Activated CD4-positive, alpha-beta T cell treated with anti-CD3 and anti-CD28 coated beads for 24 hours (primary cell): Measurements from ENCODE around the gene TRUB2.
"Not testable (repeated sequence)": the region's sequence is repeated elsewhere in the genome, so short reads cannot be mapped to it uniquely, and the experiment has no call there.

Experiments used
- DNase-seq, 2 donors: peaks; one replicate each; pipeline ENCODE4 v3.0.0-alpha.2; 2020; ENCODE audit warnings: low read depth in 2 of 2

Gene TRUB2

GRCh38 chr9:128340691-128341434 lies 18.6 kb upstream of the TRUB2 start:
- no peak for DNase-seq

- DNase-seq, result peak; percentile 64 to 65
These were observed 17.8 kb upstream of the TRUB2 start, which contains the start of gene SLC27A4 for GRCh38 chr9:128339761-128340690. SLC27A4 (plus strand) TSS chr9:128340527; CDS start chr9:128343133, 2,606 bp downstream.

GRCh38 chr9:128338852-128339614 lies 16.8 kb upstream of the TRUB2 start:
- DNase-seq, result not testable (repeated sequence)

GRCh38 chr9:128337936-128338335 lies 15.7 kb upstream of the TRUB2 start:
- no peak for DNase-seq

GRCh38 chr9:128335914-128336313 lies 13.7 kb upstream of the TRUB2 start:
- no peak for DNase-seq

GRCh38 chr9:128335161-128335560 lies 12.9 kb upstream of the TRUB2 start:
- DNase-seq, result no peak

GRCh38 chr9:128333451-128333869 lies 11.2 kb upstream of the TRUB2 start:
- no peak for DNase-seq

GRCh38 chr9:128325629-128326028 lies 3.4 kb upstream of the TRUB2 start:
- no peak for DNase-seq

GRCh38 chr9:128324401-128324800 lies 2.2 kb upstream of the TRUB2 start:
- no peak for DNase-seq

GRCh38 chr9:128323791-128324190 lies 1.5 kb upstream of the TRUB2 start:
- no peak for DNase-seq

GRCh38 chr9:128323212-128323730 lies 1.0 kb upstream of the TRUB2 start:
- no peak for DNase-seq

GRCh38 chr9:128321879-128322403 lies 306 bp downstream of the TRUB2 start:
- DNase-seq, result no peak

- DNase-seq, result no peak
These were observed 904 bp downstream of the TRUB2 start for GRCh38 chr9:128321343-128321742.

- DNase-seq, result no peak
These were observed 4.6 kb downstream of the TRUB2 start for GRCh38 chr9:128317629-128318028.

GRCh38 chr9:128316421-128316820 lies 5.8 kb downstream of the TRUB2 start:
- DNase-seq, result no peak

- DNase-seq, result no peak
These were observed 7.5 kb downstream of the TRUB2 start for GRCh38 chr9:128314697-128315096.

- DNase-seq, result no peak
These were observed 11.8 kb downstream of the TRUB2 start for GRCh38 chr9:128310461-128310860.

- no peak for DNase-seq
These were observed 12.7 kb downstream of the TRUB2 start for GRCh38 chr9:128309551-128309950.

GRCh38 chr9:128304971-128305288 lies 17.3 kb downstream of the TRUB2 start:
- no peak for DNase-seq

GRCh38 chr9:128304136-128304970 lies 17.9 kb downstream of the TRUB2 start:
- DNase-seq, result no peak
